Small intestine (tissue), 7 donors: ENCODE data around the gene SAG. TPM values are rescaled to one million over a fixed set of nuclear protein-coding genes. Genes with fewer than 3 reads are reported as not detected.

Source experiments
- DNase-seq, 2 donors: peaks; one replicate each; pipeline versions ENCODE4 v3.0.0 to v3.0.0-alpha.2; 2013
- FAIRE-seq: peaks from 2 replicates; lab custom pipeline; 2012; peaks lifted over from hg19 to GRCh38; lab: Jason Lieb, UNC
- H3K27ac ChIP-seq, 3 donors: one replicate each; pipeline ENCODE4 v1.5.1; 2013; ENCODE audit warnings: low read length in 2 of 3, mild to moderate bottlenecking in 2 of 3, control low read depth in 1 of 3, inconsistent platforms in 1 of 3, low read depth in 1 of 3, moderate library complexity in 1 of 3
- H3K27me3 ChIP-seq, 3 donors: one replicate each; pipeline ENCODE4 v1.6.1; 2013; ENCODE audit warnings: low read length in 3 of 3, inconsistent platforms in 1 of 3; ENCODE audit not compliant: control insufficient read depth in 3 of 3, insufficient read depth in 3 of 3
- H3K36me3 ChIP-seq, 3 donors: one replicate each; pipeline ENCODE4 v1.6.1; 2013; ENCODE audit warnings: low read length in 3 of 3, inconsistent platforms in 1 of 3, low read depth in 1 of 3, mild to moderate bottlenecking in 1 of 3, moderate library complexity in 1 of 3; ENCODE audit not compliant: control insufficient read depth in 3 of 3, insufficient read depth in 2 of 3
- H3K4me1 ChIP-seq, 3 donors: one replicate each; pipeline ENCODE4 v1.6.1; 2013; ENCODE audit warnings: low read length in 2 of 3, inconsistent platforms in 1 of 3, low read depth in 1 of 3, mild to moderate bottlenecking in 1 of 3, moderate library complexity in 1 of 3; ENCODE audit not compliant: control insufficient read depth in 3 of 3, insufficient read depth in 2 of 3
- H3K4me3 ChIP-seq, 3 donors: one replicate each; pipeline ENCODE4 v1.5.1; 2013; ENCODE audit warnings: low read length in 3 of 3, control low read depth in 1 of 3, inconsistent platforms in 1 of 3, low read depth in 1 of 3, mild to moderate bottlenecking in 1 of 3, moderate library complexity in 1 of 3
- H3K9me3 ChIP-seq, 2 donors: one replicate each; pipeline ENCODE4 v1.6.1; 2013; ENCODE audit warnings: low read depth in 1 of 2, low read length in 1 of 2; ENCODE audit not compliant: control insufficient read depth in 2 of 2, insufficient read depth in 1 of 2
- WGBS, 3 donors: extraction: QIAGEN DNeasy Blood & Tissue Kit; methylation state at CpG; one replicate each; pipeline ENCODE4 v1.1.7; 2013; 5-methylcytosine and 5-hydroxymethylcytosine counted together
- polyA plus RNA-seq, 4 donors: library from polyadenylated mRNA; stranded (reverse) in 3 of 4; unstranded in 1 of 4; fragments of 200-250 nt in 3 of 4; fragments of 120-200 nt in 1 of 4; gene quantifications; one replicate each; pipeline versions ENCODE4 v1.2.1 to v1.2.3, GENCODE V29; 2013
- donor health status: healthy with polysubstance abuse.
- donor health status: control.
- donor health status: control.
- donor health status: Bipolar disorder and iron deficiency.
- donor health status: healthy.

SAG gene
- polyA plus RNA-seq, 4 donors = not detected

DNA sequence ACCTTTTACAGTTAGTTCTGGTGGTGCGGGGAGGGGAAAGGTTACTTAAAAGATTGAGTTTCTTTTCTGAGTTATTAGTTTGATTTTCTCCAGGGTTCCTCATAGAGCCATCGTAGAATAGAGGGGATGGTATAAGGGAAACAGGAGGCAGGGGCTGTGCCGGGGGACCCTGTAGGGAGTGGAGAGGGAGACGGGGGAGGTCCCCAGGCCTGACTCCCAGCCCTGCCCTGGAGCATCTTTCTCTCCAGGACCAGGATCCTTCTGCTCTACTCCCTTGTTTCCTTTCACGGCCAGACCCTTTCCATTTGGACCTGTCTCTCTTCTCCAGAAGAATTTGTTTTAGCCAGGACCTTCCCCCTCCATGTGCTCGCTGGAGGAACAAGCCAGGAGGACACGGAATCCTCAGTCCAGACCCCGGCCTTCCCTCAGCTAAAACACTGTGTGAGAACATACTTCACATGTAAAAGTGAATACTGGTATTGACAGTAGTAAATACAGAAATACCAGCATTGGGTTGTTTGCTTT is 82.0 kb downstream of the SAG start:
- no peak for FAIRE-seq
- no peaks in the 10 kb centered on the region for H3K27me3 ChIP-seq
- 91 to 93% (median 93%) methylated on average over 8 of the region's 8 CpGs for WGBS, 3 donors

DNA sequence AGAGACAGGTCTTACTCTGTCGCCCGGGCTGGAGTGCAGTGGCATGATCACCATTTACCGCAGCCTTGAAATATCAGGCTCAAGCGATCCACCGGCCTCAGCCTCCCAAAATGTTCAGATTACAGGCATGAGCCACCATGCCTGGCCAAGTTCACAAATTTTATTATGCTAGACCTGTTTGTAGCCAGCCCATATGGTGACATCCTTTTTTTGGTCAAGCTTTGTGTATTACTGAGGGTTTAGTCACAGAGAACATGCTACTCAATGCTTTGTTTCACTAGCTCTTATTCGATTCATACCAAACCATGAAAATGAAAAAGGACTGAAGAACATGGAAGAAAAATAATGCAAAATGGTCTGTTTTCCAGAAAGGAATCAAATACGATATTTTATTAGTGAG is 88.1 kb downstream of the SAG start:
- no peak for FAIRE-seq
- H3K36me3 ChIP-seq = peaks cover 0 to 44% (median 2%) of the 10 kb centered on the region in 3 donors
- H3K9me3 ChIP-seq = no peaks in the 10 kb centered on the region
- DNase-seq = no peak
- H3K27ac ChIP-seq = no peak overlapping the region
- 94 to 98% (median 97%) methylated on average over 7 of the region's 7 CpGs for WGBS, 3 donors
- H3K27me3 ChIP-seq = no peaks in the 10 kb centered on the region
- H3K4me1 ChIP-seq = no peaks in the 10 kb centered on the region
- no peak overlapping the region for H3K4me3 ChIP-seq

More for the DNA sequence above, 82.0 kb downstream of the SAG start:
- peaks cover 0 to 26% (median 4%) of the 10 kb centered on the region in 3 donors for H3K36me3 ChIP-seq
- no peak overlapping the region for H3K4me3 ChIP-seq
- no peak overlapping the region for H3K27ac ChIP-seq
- peaks cover 0 to 18% (median 3%) of the 10 kb centered on the region in 3 donors for H3K4me1 ChIP-seq
- H3K9me3 ChIP-seq = no peaks in the 10 kb centered on the region
- no peak for DNase-seq

Other genes starting within 250 kb of the SAG start
- 10 to 100 TPM in 1 of 4 donors, 1 to 10 TPM in 3; 4.7 to 10.4 (median 6.9) TPM for gene INPP5D, start 247.5 kb upstream of the SAG start, polyA plus RNA-seq
- 10 to 100 TPM; 14.6 to 21.4 (median 17.5) TPM for gene ATG16L1, start 56.1 kb upstream of the SAG start, polyA plus RNA-seq
- gene DGKD, start 46.7 kb downstream of the SAG start, polyA plus RNA-seq = 10 to 100 TPM; 17.7 to 54.3 (median 37.0) TPM